Measurements from ENCODE around the gene HOXA2.

HOXA2 gene

DNA sequence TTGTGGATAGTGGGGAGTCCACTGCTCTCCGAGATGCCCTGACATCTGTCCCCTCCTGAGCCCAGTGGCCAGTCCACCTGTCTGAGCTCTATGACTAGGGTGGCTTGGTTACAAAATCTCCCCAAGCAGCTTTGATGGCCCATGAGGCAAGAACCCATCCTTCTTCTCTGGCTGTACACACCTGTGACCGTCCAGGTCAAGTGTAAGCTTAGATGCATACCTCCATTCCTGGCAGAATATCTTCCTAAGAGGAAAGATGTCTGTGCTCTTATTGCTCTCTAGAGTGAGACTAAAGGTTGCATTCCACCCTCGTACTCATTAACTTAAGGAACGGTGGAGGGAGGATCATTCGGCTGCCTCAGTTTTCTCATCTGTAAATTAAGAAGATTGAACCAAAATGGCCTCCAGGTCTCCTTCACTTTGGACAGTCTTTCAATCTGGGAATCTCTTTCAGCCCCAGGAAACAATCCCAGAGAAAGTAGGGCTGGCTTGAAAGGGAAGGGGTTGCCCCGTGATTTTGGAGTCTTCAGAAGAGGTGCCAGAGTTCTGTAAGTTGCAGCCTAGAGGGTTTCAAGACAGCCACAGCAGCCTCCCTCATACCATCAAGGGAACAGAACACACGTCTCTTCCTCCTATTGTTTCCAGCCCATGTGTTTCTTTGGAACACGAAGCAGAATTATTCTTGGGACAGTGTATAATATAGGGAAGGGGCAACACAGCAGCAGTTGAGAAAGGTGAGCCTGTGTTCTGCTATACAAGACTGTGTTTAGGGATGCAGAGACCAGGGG is 22.6 kb upstream of the HOXA2 start:
- DNase-seq (ENCODE audit: low read depth in 3 of 3), result no peak

DNA sequence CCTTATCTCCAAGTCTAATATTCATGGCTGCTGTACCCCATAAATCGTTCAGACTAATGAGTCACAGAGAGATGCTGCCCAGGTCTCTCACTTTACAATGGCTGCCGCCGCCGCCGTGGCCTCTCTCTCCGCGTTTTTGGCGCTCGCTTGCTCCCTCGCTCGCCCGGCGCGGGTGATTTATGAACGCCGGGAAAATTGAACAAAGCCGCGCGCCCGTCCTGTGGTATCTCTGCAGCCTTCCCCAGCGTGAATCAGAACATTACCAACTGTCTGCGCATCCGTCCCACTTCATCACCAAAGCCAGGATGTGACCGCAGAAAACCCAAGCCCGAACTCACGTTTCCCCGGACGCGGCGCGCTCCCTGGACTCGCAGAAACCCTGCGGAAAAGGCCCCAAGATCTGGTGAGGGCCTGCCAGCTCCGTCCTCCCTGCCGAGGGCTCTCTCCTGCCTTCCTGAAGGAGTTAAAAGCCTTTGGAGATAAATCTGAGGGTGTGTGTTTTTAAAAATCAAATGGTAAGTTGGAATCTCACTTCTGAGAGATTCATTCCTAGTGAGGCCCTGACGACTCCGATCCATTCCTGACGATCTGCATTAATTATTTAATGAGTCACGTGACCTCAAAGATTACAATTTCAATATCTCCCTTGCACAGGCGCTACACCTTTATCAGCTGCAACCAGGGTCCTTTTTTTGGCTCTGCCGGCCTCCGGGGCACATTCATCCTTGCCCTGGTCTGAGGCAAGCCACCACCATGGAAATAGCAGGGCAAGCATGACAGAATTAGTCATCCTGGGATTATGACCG is 21.8 kb upstream of the HOXA2 start:
- DNase-seq (ENCODE audit: low read depth in 3 of 3), result no peak

DNA sequence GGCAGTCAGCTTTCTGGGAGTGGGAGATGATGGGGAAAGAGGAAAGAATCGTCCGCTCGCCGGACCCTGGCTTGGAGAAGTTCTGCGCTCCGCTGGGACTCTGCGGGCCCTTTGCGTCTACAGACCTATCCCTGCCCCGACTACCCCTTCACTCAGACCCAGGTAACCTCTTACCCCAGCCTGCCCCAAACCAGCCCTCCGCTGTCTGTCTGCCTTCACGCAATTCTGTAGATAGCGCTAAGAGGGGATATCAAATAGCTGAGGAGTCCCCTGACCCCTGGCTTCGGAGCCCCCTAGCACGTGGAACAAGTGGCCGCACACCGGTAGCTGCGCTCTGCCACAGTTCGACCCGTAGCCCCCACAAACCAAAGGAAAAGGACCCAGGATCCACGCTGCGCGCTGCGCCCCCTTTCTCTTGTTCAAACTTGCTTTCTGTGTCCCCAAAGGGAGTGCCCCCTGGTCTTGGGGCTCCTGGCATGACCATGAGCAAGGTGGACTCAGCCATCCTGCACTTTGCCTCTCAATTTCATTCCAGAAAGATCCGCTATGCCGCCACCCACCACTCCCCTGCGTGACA is 21.1 kb upstream of the HOXA2 start:
- no peak for DNase-seq (ENCODE audit: low read depth in 3 of 3)

DNA sequence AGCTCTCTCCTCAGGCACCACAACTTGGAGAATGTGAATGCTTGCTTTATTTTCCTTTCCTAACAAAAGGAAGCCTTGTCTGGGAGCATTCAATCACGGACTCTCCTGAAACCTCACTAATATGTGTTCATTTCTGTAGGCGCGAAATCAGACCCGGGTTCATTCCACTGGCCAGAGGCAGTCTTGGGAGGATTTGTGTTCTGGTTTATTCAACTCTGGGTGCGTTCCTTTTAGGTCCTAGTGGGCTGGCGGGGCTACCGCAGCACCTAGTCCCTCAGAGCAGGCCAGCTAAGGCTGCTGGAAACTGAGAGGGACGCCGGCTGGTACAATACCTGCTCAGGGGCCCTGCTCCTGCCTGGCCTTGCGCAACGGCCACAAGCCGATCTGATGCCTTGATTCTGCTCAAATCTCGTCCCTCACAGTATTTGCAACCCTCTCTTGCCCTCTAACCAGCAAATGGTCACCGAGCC is 20.6 kb upstream of the HOXA2 start:
- DNase-seq (ENCODE audit: low read depth in 3 of 3), result no peak

DNA sequence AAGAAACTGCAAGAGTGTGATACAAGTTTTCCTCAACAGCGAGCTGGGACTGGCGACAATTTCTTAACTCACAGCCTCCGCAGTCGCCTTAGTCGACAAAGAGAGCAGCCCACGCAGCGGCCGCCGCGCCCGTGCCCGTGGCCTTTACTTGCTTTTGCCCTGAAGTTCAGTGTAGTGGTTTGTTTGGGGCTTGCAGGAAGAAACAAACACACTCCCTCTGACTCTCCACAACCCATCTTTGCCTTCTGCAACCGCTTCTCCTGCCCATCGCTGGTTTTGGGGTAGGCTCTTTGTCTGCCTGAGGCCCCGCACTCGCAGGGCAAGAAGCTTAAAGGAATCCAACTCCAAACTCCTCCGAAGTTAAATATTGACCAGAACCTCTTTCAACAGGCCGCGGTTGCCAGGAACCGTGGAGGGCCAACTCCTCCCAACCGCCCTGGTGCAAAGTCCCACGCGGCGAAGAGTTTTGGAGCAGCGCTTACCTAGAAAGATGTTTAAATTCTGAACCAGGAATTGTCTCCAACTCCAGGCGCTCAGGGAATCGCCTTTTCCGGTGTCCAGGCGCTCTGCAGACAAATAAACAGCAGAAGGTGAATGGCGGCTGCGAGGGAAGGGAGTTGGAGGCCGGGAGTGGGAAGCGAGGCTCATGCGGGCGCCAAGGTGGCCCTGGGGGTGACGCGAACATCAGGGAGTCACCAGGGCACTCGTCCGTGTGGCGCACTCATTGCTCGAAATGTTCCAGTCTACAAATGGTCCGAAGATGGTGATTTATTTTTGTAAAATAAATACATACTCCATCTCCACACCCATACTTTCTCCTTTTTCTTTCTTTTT is 19.8 kb upstream of the HOXA2 start:
- DNase-seq (ENCODE audit: low read depth in 3 of 3), result no peak

DNA sequence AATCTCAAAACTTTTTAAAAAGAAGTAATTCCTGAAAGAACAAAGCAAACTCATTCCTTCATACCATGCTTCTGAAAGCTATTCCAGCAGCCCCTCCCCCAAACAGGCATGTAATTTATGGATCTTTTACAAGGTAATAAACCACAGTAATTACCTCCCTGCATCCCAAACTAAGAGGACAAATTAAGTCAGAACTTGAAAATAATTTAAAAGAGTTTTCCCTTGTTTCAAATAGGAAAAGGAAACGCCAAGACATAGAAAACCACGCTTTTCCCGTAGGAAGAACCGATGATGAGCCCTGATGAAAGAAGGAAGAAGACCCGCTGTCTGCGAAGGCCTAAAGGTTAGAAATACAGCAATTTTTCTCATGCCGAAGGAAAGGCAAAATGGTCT is 19.2 kb upstream of the HOXA2 start:
- no peak for DNase-seq (ENCODE audit: low read depth in 3 of 3)

DNA sequence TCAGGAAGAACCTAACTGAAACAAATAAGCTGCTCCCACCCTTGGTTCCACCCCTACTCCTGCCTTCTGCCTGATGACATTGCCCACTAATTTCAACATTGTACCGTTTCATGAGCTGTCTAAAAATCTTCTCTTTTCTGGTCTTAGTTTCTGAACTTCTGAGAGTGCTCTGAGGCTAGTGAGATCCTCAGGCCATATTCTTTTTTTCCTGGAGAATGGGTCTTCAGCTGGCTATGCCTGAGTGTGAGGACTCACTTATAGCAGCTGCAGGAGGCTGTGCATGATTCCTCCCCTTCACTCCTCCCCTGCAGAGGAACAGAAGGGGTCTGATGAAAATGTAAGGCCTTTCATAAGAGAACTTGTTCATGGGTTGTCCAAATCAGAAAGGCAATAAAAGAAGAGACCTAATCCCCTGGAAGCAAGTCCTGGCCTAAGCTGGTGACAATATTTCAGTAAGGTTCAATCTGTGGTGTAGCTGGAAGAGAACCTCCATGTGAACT is 17.0 kb upstream of the HOXA2 start:
- no peak for DNase-seq (ENCODE audit: low read depth in 3 of 3)

DNA sequence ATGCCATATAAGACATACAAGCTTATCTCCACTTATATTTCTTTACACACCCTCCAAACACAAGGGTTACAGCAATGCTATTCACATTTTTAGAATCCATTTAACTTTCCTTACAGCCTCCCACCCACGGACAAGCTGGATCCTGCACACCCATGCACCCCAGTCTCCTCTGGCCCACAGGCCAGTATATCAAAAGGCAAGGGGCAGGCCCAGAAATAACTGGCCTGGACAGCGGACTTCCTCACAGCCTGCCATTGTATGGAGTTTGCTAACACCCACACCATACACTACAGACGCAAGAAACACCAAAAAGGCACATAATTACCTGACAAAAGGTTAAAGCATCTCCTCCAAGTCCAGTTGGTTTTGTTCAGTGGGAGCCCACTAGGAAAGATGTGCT is 16.1 kb upstream of the HOXA2 start:
- DNase-seq (ENCODE audit: low read depth in 3 of 3), result no peak

DNA sequence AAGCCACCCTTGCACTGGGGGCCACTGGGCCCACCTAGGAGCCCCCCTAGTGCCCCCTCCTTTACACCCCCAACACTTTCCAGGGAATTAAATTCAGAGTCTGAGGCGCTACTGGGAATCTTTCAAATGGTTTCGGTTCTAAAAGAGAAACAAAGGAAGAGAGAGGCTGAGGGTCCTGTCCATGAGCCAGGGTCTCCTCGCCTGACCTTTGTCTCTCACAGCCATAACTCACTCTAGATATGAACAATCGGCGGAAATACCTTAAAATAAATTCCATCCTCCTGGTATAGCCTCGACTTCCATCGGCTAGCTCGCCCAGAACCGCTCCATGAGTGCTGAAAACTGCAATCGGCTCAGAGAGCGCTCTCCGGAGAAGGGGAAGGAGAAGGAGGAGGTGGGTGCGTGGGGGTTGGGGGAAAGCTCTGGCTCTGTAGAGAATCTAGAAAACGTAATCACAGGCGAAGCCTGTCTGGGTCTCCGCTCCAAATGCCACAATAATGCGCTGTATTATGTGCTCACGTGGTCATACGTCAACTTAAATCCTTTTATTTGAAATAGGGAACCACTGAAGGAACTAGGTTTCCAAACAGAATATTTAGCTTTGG is 15.5 kb upstream of the HOXA2 start:
- DNase-seq (ENCODE audit: low read depth in 3 of 3), result no peak

DNA sequence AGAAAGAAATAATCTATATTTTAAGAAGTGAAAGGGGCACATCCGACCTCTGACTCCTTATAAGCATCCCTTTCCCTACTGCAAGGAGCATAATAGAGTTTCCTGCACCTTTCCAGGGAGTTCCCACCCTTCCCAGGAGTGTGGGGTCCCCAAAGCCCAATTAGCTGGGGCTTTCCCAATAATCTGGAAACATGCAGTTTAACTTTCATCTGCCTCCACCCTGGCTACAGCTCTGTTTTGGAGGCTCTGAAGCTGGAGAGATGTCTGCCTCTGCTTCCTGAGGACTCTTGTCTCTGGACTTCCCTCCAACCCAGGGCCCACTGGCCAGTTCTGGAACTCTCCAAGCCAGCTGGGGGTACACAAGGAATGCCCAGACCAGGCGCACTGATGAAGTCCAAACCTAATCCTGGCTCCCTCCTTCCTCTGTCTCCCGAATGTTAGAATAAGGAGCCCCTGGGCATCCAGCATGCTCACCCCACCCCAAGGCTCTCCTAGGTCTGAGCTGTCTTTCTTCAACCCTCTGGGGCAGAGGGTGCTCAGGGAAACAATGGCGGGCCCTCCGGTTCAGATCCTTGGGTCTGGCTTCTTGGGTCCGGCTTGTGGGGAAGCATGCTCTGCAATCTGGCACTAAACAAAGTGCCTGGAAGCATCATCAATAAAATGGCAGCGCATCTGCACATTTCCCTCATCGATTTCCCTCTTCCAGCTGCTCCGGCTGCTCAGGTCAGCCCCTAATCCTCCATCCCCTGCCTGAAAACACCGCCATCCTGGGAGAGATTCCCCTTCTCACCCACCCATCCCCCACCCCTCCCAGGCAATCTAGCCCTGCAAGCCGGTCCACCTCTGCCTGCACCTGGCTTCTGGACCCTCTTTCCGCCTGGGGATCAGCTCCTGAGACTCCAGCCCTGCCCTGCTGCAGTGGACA is 14.7 kb upstream of the HOXA2 start:
- DNase-seq (ENCODE audit: low read depth in 3 of 3), result no peak

DNA sequence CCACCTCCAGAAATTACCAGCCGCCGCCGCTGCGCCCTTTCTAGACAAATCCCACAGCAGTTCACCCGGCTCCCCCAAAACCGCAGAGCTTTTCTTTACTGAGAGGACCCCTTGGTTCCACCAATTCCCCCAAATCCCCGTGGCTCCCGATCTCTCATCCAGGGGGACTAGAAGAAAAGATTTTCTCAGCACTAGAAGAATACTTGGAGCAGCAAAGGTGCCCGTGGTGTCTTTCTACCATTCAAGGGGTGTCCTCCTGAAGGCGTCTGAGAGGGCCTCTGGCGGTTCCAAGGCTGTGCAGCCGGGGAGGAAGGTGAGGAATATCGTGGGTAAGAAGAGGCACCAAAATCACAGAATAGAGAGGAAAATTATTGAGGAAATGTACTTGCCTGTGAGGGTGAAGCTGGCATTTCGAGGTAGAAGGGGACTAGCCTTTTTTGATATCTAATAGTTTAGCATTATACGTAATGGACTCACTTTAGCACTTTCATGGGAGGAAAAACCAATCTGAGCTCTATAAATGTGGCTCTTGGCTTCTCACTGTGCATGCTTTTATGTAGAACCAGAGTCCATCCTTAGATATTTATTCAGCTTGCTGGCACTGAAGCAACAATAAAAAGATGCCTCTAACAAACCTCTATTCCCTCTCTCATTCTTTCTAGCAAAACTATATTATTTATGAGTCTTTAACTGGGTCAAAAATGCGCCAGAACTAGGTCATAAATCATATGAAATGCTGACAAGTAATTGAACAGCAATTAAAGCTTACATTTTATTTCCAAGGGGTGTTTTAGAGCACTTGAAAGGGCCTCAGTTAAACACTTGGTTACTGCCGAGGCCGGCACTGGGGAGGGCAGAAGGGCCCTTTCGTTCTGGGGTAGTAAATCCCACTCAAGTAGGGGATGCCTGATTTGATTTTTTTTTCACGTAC is 13.8 kb upstream of the HOXA2 start:
- DNase-seq (ENCODE audit: low read depth in 3 of 3), result no peak

DNA sequence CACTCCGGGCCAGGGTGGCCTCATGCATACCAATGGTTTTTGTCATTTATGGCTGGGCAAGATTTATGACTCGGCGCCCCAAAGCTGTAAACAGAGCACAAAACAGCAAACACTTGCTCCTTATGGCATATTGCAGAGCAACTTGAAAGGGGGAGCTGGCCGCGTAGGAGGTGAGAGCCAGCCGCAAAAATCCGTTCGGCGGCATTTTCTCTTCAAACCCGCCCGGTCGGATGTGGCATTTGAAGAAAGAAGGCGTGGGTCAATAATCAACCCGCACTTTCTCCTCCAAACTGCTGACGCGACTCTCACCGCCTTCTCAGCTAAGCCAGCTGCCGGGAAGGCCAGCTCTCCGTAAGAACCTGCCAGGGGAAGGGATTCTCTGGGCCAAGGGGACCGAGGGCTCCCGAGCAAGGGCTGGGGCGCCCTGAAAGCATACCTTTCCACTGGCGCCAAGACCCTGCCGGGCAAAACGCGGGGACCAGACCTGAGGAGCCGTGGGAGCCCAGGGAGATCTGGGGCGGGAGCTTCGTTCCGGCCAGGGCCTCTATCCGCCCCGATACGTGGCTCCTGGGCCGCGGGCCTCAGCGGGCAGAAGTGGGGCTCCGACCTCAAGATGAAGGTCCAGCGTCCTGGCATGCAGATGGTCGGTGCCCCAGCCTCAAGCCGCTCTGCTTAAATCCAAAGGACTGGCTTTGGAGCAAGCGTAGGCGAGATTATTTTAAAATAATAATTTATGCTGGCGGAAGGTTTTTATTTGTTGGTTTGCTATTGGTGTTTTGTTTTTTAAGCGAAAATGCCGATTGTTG is 12.9 kb upstream of the HOXA2 start:
- DNase-seq (ENCODE audit: low read depth in 3 of 3), result no peak

DNA sequence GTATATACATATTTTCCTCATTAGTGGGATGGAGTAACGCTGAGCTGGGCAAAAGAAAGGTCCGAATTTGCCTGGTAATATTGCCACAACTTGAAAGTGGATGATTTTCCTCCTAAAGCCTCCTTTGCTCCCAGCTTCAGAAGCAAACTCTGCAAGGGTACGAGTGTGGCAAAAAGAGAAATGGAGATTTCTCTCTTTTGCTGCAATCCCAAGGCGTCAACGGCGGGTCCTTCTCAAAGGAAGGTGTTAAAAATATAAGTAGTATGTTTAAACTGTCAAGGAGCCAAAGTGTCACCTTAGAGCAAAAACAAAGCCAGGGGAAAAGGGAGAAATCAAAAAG is 12.4 kb upstream of the HOXA2 start:
- DNase-seq (ENCODE audit: low read depth in 3 of 3), result no peak

DNA sequence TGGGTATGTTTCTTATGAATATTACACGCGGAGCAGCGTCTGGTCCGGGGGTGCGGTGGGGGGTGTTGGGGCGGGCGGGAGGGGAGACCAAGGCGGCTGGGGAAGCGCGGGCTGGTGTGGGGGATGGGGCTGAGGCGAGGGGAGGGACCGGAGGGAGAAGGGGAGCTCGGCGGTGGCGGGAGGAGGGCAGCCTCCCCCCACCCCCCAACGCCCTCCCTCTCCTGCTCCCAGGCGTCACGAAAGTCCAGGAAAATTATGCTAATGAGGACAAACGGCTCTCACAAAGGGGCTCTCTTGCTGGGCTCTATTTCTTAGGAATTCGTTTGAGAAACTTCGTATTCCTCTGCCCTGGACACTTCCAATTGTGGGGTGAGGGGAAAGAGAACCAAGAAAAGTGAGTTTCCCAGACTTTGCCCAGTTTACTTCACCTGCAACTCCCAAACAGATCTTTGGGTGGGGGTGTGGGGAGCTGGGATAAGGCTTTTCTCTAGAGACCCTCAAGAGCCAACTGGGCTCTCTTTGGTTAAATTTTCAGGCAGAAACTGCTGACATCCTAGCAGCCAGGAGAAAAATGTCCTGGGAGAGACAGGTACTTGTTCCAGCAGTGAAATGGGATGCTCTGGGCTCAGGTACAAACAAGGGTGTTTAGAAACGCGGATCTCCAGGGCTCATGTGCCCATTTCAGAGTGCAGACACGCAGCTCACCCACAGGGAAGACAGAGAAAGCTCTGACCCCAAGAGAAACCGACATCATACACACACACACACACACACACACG is 11.7 kb upstream of the HOXA2 start:
- DNase-seq (ENCODE audit: low read depth in 3 of 3), result no peak

DNA sequence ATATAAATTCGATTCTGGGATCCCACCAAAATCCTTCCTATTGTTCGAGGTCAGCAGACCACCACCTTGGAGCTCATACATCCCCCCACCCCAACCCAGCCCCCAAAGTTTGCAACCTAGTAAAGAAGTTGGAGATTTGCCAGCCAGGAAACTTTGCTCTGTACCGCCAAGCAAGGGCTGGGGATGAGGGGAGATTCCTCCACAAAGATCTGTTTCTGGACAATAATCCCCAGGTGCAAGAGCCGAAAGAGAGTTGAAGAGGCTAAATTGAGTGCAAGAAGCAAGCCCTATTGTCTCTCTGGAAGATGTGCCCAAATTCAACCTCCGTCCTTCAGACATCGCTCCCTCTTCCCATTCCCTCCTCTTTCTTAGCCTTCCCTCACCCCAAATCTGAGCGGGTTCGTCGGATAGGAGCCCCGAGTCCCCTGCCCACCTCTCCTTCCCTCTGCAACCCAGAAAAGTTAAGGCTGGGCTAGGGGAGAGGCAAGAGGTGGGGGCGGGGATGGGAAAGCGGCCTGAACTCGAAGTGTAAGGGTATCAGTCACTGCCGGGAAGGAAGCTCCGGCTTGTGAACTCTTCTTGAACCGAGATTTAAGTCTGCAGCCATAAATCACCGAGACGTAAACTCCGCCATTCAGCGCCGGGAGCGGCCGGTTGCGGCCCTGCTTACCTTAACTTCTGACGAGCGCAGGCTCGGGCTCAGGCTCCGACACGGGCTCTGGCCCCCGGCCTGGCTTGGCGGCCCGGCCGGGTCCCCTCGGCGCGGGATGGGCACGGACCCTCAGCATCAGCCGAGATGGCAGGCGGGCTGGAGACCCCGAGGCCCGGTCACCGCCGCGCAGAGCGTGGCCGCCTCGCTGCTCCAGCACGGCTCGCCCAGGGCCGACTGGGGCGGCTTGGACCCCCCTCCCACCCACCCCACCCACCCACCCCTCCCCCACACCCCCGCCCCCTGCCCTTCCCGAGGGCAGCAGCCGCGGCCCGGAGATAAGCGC is 10.8 kb upstream of the HOXA2 start:
- no peak for DNase-seq (ENCODE audit: low read depth in 3 of 3)

DNA sequence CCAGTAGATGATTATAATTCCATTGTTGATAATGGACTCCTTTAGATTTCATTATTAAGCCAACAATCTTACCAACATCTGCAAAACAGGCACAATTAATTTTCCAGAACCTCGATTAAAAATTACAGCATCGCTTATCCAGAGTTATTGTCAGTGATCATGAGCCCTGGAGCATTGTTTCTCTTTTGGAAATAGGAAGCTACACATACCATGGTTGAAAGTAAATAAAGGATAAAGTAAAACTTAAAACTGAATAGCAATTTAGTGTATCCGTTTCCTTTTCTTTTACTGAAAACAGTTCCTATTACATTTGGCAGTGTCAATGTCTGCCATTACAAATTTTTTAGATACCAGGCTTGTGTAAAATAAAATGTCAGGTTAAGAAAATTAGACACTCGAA is 9.9 kb upstream of the HOXA2 start:
- no peak for DNase-seq (ENCODE audit: low read depth in 3 of 3)
